8988T (cell line): ENCODE data around the gene MYO18B.
A peak's percentile ranks its signal among the peaks of the same experiment; 100 is the strongest.

Experiments used
- DNase-seq: peaks from one replicate; pipeline ENCODE4 v3.0.0; 2011

Gene MYO18B

DNA sequence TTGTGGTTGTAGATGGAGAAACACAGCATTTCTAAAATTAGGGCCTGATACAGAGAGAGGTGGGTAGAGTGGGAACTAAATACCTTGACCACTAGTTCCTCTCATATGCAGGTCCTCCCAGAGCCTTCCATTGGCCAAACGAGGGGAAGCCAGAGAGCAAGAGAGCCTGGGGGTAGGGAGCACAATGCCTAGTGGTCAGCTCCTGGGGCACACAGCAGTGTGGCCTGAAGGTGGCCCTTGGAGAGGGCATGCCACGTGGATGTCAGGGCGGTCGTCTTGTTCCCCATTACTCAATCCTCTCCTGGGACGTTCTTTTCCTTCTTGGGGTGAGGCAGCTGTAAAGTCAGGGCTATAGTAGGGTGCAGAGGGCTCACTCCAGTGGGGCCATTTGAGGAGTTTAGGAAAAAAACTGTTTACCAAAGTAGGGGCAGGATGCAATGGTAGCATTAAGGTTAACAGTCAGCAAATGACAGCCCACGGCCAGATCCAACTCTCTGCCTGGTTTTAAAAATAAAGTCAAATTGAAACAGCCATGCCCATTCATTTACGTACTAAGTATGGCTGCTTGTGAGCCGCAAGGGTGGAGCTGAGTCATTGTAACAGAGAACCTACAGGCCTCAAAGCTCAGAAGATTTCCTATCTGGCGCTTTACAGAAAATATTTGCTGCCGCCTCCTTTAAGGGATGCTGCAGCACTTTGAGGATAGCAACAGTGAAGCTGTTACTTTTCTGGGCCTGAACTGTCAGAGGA, 7.6 kb downstream of the MYO18B start:
- no peak for DNase-seq

DNA sequence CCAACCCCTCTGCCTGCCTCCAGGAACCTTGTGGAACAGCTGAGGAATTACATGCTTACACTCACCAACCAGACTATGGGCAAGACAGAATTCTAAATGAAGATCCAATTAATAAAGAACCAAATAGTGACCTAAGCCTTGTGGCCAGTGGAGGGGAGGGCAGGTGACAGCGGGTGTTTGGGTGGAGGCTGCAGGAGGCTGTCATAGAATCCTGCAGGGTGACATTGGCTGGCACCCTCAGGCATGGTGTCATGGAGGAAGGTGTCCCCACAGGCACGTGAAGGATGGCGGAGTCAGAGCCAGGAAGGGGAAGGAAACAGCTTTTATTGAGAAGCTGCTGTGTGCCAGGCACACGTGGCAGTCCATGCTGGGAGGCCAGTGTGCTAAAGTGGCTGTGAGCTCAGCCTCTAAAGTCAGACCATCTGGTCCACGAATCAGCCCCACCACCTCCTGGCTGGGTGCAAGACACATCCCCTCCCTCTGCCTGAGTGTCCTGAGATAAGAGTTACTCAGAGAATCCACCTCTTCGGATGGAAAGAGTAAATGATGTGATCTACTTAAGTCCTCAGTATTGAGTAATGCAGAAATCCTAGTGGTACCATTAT, 8.7 kb downstream of the MYO18B start:
- no peak for DNase-seq

DNA sequence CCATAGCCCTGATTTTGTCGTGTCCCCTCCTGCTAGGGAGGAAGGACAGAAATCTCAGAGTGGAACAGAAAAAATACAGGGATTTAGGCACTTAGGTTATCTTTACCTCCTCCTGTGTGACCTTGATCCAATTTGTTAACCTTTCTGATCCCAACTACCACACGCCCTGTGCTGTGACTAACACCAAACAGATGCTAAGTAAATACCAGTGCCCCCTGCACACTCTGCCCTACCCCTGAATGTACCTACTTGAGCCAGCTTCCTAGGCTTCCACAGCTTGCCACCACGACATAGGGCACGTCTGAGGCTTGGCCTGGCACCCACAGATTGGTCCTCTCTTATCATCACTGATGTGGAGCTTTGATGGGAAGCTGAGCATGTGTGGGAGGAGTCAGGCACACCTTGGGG, 9.2 kb downstream of the MYO18B start:
- DNase-seq = no peak

DNA sequence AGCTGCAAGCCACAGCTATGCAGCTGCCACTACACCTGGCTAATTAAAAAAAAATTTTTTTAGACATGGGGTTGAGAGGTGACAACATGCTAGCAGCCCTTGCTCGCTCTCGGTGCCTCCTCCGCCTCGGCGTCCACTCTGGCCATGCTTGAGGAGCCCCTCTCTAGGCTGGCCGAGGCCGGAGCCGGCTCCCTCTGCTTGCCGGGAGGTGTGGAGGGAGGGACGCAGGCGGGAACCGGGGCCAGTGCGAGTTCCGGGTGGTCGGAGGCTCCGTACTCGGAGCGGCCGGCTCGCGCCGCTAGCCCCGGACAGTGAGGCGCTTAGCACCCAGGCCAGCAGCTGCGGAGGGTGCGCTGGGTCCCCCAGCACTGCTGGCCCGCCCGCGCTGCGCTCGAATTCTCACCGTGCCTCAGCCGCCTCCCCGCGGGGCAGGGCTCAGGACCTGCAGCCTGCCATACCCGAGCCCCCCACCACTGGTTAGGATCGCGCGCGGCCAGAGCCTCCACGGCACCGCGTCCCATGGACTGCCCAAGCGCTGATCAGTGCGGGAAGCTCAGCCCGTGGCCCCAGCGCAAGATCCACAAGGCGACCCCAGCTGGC, 10.7 kb downstream of the MYO18B start:
- DNase-seq = no peak

DNA sequence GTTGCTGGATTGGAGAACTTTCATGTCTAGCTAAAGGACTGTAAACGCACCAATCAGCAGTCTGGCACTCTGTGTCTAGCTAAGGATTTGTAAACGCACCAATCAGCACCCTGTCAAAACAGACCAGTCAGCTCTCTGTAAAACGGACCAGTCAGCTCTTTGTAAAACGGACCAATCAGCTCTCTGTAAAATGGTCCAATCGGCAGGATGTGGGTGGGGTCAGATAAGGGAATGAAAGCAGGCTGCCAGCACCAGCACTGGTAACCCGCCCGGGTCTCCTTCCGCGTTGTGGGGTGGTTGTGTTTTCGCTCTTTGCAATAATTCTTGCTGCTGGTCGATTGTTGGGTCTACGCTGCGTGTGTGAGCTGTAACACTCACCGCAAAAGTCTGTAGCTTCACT, 11.3 kb downstream of the MYO18B start:
- DNase-seq = no peak

DNA sequence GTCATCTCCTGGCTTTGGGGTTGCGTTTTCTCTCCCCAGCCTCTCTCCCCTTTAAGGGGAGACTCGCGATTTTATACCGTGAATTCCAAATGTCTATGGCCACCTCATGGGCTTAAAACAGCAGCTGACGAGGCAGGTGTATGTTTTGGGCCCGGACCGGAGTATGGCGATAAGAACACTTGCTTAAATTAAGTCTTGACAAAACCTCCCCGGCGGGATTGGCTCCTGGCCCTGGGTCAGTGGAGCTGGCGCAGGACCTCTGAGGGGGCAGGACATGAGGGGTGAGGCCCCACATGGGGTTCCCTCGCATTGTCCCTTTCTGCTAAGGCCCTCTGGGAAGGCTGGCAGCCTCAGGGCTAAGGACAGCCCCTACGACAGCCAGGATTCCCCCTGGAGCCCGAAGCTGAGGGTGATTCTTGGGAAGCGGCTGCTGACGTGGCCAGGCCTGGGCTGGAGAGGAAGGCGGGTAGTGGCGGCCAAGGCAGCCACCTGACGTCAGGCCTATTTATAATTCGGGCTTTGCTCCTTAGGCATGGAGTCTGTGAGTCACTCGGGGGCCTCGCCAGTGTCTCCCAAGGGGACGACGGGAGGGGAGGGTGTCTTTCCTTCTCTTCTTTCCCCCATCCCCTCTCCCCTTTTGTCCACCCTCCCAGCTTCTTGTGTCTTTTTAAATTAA, 12.7 kb downstream of the MYO18B start:
- DNase-seq = no peak

DNA sequence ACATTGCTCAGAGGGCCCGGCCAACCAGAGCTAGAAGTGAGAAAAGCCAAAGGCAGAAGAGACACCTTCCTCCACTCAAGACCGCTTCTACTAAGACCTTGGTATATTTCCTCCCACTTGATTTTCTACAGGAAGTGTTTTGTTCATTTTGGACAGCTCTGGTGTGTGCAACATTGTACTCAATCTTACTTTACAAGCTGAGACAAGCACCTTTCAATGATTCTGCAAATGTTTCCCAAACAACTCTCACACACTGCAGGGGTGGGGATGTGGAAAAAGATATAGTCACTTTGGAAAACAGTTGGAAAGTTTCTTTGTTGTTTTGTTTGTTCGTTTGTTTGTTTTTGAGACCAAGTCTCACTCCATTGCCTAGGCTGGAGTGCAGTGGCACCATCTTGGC, 15.7 kb downstream of the MYO18B start:
- DNase-seq = no peak

DNA sequence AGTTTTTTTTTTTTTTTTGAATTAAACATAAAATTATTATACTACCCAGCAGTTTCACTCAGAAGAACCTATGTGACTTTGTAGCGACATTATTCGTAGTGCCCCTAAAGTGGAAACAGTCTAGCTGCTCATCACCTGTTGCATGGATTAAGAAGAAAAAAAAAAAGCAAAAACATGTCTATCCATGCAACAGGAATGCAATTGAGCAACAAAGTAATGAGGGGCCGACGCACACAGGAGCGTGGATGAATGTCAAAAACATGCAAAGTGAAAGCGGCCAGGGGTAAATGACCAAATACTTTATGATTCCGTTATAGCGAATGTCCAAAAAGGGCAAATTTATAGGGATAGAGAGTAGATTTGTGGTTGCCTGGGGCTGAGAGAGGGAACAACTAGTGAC, 16.3 kb downstream of the MYO18B start:
- DNase-seq = no peak

DNA sequence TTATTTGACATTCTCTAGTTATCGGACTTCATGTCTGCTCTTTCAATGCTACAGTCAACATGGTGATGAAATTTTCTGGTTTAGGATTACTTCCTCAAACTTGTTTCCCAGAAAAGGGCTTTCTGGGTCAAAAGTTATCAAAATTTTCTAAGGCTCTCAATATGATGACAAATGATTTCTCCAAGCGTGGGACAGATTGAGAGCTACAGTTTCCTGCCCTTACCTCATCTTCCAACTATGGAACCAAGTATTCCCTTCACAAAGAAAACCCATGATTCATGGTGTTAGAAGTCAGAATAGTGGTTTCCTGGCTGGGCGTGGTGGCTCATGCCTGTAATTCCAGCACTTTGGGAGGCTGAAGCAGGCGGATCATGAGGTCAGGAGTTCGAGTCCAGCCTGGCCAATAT, 17.8 kb downstream of the MYO18B start:
- DNase-seq = peak; percentile 59

DNA sequence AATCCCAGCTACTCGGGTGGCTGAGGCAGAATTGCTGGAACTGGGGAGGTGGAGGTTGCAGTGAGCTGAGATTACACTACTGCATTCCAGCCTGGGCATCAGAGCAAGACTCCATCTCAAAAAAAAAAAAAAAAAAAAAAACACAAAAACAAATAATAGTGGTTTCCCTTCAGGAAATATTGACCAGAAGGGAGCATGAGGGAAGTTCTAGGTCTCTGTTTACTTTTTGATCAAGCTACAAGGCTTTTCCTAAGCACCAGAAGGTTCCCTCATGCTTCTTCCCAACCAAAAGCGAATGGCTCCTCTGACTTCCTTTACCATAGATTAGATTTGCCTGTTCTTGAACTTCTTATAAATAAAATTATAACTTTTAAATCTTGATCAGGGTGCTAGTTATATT, 18.3 kb downstream of the MYO18B start:
- no peak for DNase-seq

DNA sequence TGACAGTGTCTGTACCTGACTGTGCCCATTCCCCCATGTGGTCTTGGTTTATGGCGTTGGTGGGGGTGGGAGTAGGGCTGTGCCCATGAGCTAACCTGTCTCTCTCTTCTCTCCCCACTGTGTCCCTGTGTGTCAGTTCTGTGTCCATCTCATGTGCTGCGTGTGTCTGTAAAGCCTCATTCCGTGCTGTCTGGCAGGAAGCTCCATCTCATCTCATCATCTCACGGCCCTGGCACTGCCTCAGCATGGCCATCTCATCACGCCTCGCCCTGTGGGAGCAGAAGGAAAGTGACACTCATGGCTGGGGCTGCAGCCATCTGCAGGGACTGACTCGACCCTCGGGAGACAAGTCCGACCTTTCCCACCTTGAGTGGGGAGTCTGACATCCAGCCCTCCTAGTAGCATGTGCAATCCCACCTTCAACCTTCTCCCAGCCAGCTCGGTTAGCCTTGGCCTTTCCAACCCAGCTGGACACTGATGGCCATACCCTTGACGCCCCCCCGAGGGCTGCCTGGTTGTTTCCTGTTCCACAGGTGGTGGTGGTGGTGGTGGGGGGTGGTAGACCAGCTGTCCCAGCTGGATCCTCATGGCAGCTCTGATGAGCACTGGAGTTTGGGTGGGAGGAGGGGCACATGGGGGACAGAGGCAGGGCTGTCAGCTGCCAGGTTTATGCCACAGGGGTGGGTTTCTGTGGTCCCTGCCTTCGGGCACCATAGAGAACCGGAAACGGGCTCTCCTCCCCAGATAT, 19.0 kb downstream of the MYO18B start:
- no peak for DNase-seq

DNA sequence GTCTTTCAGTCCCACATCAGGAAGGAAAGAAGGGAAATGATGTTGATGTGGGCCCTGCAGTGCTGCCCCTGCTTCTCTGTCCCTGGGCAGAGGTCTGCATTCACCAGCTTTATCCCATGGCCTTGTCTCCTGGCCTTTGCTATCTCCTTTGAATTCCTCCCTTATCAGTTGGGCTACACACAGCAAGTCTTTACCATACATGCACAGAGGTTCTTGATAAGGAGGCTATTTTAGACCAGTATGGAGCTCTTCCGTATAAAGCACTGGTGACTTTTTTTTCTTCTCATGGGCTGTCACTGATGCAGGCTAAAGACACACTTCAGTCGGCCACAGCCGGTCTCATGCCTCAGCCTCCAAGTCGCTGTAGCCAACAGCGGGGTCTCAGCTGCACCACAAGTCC, 20.2 kb downstream of the MYO18B start:
- DNase-seq = no peak

DNA sequence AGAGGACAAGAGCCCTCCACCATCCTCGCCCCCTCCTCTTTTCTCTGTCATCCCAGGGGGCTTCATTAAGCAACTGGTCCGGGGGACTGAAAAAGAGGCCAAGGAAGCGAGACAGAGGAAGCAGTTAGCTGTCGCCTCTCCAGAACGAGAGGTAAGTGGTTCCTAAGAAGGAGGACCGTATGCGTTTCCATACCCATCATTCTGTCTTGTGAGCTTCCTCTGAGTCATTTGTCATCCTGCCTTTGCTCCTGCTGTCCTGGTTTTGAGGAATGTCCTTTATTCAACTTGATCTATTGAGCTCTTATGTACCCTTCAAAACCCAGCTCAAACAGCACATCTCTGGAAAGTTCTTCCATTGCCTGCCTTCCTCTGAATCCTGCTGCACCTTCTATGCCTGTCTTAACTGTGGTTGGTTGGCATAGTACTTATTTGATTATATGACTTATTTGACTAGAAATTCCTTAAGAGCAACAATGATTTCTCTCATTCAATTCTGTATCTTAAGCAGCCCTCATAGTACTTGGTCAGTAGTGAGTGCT, 21.3 kb downstream of the MYO18B start:
- no peak for DNase-seq

DNA sequence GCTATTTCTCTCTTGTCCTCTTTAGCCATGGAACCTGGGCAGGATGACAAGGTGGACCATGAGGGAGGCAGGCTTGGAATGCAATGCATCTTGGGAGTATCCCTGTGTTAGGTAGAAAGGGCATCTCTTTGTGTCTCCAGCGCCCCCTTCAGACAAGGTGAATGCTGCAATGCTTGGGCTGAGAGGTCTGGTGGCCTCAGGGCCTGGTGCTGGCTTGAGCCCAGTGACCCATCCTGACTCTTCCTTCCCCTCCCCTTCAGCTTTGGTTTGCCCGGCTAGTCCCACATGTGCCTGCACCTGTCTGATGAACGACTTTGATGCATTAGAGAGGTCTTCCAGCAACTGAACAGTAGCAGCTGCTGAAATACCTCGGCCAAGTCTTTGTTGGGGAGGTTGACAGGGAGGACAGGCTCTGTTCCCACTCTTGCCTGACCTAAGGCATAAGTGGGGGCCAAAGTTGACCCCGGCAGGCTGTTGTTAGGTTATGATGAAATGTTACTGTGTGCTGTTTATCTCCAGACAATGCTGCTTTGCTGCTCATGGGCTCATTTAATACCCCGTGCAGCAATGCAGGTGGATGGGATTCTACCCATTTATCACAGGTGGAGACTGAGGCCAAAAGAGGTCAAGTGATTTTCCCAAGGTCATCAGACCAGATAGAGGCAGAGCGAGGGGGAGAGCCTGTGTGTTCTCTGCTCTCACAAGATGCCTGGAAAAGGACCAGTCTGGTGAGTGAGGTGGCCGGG, 22.5 kb downstream of the MYO18B start:
- no peak for DNase-seq

DNA sequence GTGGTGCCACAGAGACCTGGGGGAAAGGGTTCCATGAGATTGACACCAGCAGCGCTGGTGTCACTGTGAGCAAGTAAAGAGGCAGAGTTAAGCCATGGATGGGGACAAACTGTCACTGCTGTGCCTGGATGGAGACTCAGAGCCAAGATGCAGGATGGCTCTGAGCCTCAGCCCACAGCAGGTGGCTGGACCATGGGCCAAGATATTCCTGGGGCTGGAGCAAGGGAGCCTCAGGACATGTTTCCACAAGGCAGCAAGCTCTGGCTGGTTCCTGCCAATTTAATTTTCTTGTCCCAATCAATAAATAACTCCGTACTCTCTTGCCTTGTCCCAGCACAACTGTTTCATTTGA, 23.0 kb downstream of the MYO18B start:
- no peak for DNase-seq

DNA sequence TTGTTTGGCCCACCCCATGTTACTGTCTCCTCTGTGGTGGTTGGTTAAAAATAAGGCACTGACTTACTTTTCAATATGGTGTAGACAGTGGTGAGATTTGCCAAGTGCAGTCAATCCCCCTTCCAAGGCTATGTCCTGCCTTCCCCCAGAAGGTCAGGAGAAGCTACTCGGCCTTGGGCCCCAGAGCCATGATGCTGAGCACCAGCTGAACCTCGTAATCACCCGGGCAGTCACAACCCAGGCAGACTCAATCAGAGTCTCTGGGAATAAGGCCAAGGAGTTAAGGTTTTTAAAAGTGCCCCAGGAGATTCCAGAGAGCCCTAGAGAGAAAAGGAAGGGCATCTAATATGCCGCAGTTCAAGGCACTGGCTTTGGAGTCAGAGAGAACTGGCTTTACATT, 23.8 kb downstream of the MYO18B start:
- no peak for DNase-seq

DNA sequence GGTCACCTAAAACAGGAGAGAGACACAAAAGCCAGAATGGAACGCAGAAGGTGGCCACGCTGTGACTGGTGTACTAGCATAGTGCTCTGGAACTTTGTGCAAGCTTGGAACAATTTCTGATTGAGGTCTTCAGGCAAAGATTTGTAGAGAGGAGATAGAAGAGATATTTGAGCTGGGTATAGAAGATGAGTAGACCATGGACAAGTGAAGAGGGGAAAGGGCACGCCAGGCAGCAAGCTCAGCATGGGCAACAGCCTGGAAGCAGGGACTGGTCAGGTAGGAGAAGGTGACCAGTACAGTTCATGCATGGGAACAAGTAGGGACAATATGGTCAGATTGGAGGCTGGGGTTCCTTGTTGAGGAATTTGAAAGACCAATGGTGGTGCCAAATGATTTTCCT, 24.4 kb downstream of the MYO18B start:
- no peak for DNase-seq

DNA sequence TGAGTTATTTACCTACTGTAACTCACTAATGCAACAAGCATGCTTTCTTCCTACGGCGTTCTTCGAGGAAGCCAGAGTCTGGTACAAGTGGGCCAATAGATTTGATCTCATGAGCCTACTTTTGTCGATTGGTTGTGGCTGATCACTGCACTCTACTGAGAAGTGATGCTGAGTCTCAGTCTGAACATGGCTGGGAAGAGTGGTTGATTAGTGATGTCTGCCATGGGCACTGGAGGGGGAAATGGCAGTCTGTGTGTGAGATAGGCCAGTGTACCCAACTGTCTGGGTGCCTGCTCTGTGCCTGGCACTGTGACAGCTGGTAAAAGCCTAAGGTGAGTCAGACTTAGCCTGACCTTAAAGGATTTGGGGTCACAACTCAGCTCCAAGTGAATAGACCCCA, 28.3 kb downstream of the MYO18B start:
- DNase-seq = no peak

DNA sequence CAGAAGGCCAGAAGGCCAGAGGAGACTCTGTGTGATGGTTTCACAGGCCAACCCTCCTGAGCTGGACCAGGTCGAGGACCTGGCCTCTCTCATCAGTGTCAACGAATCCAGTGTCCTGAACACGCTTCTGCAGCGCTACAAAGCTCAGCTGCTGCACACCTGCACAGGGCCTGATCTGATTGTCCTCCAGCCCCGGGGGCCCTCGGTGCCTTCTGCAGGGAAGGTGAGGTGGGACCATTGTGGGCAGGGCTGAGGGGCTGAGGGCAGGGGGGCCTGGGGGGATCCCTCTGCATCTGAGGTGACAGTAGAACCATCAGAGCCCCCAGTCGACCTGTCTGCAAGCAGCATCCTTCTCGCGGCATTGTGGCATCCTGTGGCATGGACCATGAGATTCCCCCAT, 30.3 kb downstream of the MYO18B start:
- DNase-seq = no peak

DNA sequence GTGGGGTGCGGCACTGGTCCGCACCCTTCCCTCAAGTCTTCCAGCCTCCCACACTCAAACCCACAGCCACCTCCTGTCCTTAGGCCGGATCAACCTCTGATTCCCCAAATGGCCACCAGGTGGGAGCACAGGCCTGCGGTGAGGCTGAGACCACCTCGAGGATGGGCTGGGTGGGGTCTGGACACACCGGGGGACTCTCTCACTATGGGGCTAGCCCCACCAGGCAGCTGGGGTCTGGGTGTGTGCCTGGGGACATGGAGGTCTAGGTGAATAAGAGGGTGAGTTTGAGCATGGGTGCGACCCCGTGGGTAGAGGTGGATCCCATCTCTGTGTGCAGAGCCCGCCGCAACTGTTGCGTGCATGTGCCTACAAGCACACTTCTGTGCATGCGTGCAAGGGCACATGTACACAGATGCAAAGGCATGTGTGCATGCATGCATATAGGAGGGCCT, 32.6 kb downstream of the MYO18B start:
- peak; percentile 36 for DNase-seq

DNA sequence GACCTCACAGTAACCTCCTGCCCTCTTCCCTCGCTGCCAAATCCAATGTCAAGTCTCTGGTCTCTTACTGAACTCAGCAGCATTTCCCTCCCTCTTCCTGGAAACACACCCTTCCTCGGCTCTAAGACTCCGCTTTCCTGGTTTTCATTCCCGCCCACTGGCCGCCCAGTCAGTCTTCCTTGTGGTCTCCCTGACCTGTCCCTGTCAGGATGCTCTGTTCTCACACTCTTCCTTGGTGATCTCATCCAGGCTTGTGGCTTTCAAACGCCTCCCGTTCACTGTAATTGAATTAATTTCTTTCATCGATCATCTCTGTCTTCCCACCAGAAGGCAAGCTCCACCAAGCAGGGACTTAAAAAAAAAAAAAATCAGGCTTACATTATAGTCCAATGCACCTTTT, 33.5 kb downstream of the MYO18B start:
- no peak for DNase-seq

DNA sequence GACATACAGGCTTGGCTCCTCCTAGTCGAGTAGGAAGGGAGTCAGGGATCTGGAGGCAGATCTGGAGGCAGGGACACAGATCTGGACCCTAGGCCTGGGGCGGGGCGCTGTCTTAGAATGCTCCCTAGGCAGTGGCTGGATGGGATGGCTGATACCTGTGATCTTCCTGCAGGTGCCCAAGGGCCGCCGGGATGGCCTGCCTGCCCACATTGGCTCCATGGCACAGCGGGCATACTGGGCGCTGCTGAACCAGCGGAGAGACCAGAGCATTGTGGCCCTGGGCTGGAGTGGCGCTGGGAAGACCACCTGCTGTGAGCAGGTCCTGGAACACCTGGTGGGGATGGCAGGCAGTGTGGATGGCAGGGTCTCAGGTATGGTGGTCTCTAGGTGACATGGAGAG, 35.4 kb downstream of the MYO18B start:
- DNase-seq = no peak
